ENCODE data around the gene NTRK2.

DNA sequence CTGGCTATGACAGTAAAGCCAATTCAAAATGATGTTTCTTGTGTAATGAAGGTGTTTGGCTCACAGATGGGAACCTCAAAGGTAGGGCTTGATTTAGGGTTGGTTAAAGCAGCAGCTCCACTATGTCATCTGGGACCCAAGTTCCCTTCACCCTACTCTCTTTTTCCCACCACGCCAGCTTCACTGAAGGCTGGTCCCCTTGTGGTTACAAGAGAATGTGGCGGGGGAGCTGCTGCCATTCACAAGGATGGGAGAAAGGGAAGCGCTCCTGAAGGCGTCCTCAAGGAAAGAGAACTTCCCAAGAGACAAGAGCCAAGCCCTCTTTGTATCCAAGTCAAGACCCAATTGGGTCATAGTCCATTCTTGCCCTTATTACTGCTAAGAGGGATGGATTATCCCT lies 72.7 kb downstream of the NTRK2 start:
- TF ChIP-seq, protein P1, sequence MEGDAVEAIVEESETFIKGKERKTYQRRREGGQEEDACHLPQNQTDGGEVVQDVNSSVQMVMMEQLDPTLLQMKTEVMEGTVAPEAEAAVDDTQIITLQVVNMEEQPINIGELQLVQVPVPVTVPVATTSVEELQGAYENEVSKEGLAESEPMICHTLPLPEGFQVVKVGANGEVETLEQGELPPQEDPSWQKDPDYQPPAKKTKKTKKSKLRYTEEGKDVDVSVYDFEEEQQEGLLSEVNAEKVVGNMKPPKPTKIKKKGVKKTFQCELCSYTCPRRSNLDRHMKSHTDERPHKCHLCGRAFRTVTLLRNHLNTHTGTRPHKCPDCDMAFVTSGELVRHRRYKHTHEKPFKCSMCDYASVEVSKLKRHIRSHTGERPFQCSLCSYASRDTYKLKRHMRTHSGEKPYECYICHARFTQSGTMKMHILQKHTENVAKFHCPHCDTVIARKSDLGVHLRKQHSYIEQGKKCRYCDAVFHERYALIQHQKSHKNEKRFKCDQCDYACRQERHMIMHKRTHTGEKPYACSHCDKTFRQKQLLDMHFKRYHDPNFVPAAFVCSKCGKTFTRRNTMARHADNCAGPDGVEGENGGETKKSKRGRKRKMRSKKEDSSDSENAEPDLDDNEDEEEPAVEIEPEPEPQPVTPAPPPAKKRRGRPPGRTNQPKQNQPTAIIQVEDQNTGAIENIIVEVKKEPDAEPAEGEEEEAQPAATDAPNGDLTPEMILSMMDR (IDR thresholded peaks at IDR 0.05), result no peak
- TF ChIP-seq ZFX (IDR thresholded peaks at IDR 0.05; ENCODE audit: borderline replicate concordance), result no peak

Measured in 22Rv1 (cell line).